ENCODE measurements around the gene ROBO1.

ROBO1 gene

GRCh38 chr3:79085171-79085570 lies 682.6 kb downstream of the ROBO1 start:
- no peaks in the 10 kb centered on the region for H3K36me3 ChIP-seq (ENCODE audit: control insufficient read depth, insufficient read depth, low read length)
- H3K27me3 ChIP-seq (ENCODE audit: control insufficient read depth, insufficient read depth, low read length), result no peaks in the 10 kb centered on the region
- peaks cover 18% of the 10 kb centered on the region for H3K4me1 ChIP-seq (ENCODE audit: control insufficient read depth, insufficient read depth, low read length)
- no peaks in the 10 kb centered on the region for H3K9me3 ChIP-seq (ENCODE audit: control insufficient read depth, insufficient read depth, low read length)
- H3K27ac ChIP-seq (ENCODE audit: low read depth, low read length), result no peak overlapping the region
- no peak overlapping the region for H3K4me3 ChIP-seq (ENCODE audit: low read depth, low read length)
- no peak overlapping the region for H3K9ac ChIP-seq (ENCODE audit: low read depth, low read length)

- Histone ChIP-seq H3K4me1 (ENCODE audit: control insufficient read depth, insufficient read depth, low read length) (no peaks in the 10 kb centered on the region), H3K36me3 (ENCODE audit: control insufficient read depth, insufficient read depth, low read length) (no peaks in the 10 kb centered on the region), H3K27ac (ENCODE audit: low read depth, low read length) (no peak overlapping the region)
These were observed 686.5 kb downstream of the ROBO1 start for GRCh38 chr3:79081335-79081734.

DNA sequence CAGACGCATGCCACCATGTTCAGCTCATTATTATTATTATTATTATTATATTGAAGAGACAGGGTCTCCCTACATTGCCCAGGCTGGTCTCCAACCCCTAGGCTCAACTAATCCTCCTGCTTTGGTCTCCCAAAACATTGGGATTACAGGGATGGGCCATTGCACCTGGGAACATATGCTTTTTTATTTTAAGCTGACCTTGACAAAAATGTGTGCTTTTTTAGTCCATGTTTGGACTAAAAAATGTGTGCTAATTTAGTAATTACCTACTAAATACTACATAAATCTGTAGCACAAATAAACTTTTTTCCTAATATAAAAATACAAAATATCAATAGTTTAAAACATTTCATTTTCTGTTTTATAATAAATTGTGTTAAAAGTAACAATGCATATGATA lies 693.2 kb downstream of the ROBO1 start:
- no peak overlapping the region for H3K27ac ChIP-seq (ENCODE audit: low read depth, low read length)
- H3K27me3 ChIP-seq (ENCODE audit: control insufficient read depth, insufficient read depth, low read length), result no peaks in the 10 kb centered on the region
- H3K4me1 ChIP-seq (ENCODE audit: control insufficient read depth, insufficient read depth, low read length), result no peaks in the 10 kb centered on the region
- no peaks in the 10 kb centered on the region for H3K9me3 ChIP-seq (ENCODE audit: control insufficient read depth, insufficient read depth, low read length)
- no peaks in the 10 kb centered on the region for H3K36me3 ChIP-seq (ENCODE audit: control insufficient read depth, insufficient read depth, low read length)
- no peak overlapping the region for H3K4me3 ChIP-seq (ENCODE audit: low read depth, low read length)
- no peak overlapping the region for H3K9ac ChIP-seq (ENCODE audit: low read depth, low read length)

More at GRCh38 chr3:79081335-79081734, 686.5 kb downstream of the ROBO1 start:
- no peaks in the 10 kb centered on the region for H3K9me3 ChIP-seq (ENCODE audit: control insufficient read depth, insufficient read depth, low read length)
- no peak overlapping the region for H3K4me3 ChIP-seq (ENCODE audit: low read depth, low read length)
- H3K9ac ChIP-seq (ENCODE audit: low read depth, low read length), result no peak overlapping the region
- no peaks in the 10 kb centered on the region for H3K27me3 ChIP-seq (ENCODE audit: control insufficient read depth, insufficient read depth, low read length)

DNA sequence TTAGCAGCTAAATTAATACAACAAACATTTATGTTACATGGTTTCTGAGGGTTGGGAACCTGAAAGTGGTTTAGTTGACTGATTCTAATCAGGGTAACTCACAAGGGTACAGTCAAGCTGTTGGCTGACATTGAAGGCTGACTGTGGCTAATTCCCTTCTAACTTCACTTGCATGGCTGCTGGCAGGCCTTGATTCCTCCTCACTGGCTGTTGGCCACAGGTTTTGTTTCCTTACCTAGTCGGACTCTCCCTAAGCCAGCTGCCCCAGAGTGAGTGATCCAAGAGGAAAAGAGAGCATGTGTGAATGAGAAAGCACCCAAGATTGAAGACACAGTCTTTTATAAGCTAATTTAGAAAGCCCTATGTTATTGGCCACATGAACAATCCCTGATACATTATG lies 700.1 kb downstream of the ROBO1 start:
- no peak overlapping the region for H3K9ac ChIP-seq (ENCODE audit: low read depth, low read length)
- H3K36me3 ChIP-seq (ENCODE audit: control insufficient read depth, insufficient read depth, low read length), result no peaks in the 10 kb centered on the region
- no peaks in the 10 kb centered on the region for H3K27me3 ChIP-seq (ENCODE audit: control insufficient read depth, insufficient read depth, low read length)
- H3K4me1 ChIP-seq (ENCODE audit: control insufficient read depth, insufficient read depth, low read length), result peaks cover 34% of the 10 kb centered on the region
- H3K27ac ChIP-seq (ENCODE audit: low read depth, low read length), result no peak overlapping the region
- no peak overlapping the region for H3K4me3 ChIP-seq (ENCODE audit: low read depth, low read length)
- H3K9me3 ChIP-seq (ENCODE audit: control insufficient read depth, insufficient read depth, low read length), result no peaks in the 10 kb centered on the region

- H3K27ac ChIP-seq (ENCODE audit: low read depth, low read length), result no peak overlapping the region
- H3K4me3 ChIP-seq (ENCODE audit: low read depth, low read length), result no peak overlapping the region
- no peak overlapping the region for H3K9ac ChIP-seq (ENCODE audit: low read depth, low read length)
- H3K9me3 ChIP-seq (ENCODE audit: control insufficient read depth, insufficient read depth, low read length), result no peaks in the 10 kb centered on the region
- H3K36me3 ChIP-seq (ENCODE audit: control insufficient read depth, insufficient read depth, low read length), result no peaks in the 10 kb centered on the region
- no peaks in the 10 kb centered on the region for H3K27me3 ChIP-seq (ENCODE audit: control insufficient read depth, insufficient read depth, low read length)
- peaks cover 34% of the 10 kb centered on the region for H3K4me1 ChIP-seq (ENCODE audit: control insufficient read depth, insufficient read depth, low read length)
These were observed 701.3 kb downstream of the ROBO1 start for GRCh38 chr3:79066481-79066880.

GRCh38 chr3:79063624-79064023 lies 704.2 kb downstream of the ROBO1 start:
- Histone ChIP-seq H3K27me3 (ENCODE audit: control insufficient read depth, insufficient read depth, low read length) (no peaks in the 10 kb centered on the region), H3K36me3 (ENCODE audit: control insufficient read depth, insufficient read depth, low read length) (no peaks in the 10 kb centered on the region), H3K9me3 (ENCODE audit: control insufficient read depth, insufficient read depth, low read length) (no peaks in the 10 kb centered on the region), H3K9ac (ENCODE audit: low read depth, low read length) (no peak overlapping the region), H3K4me1 (ENCODE audit: control insufficient read depth, insufficient read depth, low read length) (peaks cover 31% of the 10 kb centered on the region), H3K27ac (ENCODE audit: low read depth, low read length) (no peak overlapping the region), H3K4me3 (ENCODE audit: low read depth, low read length) (no peak overlapping the region)

DNA sequence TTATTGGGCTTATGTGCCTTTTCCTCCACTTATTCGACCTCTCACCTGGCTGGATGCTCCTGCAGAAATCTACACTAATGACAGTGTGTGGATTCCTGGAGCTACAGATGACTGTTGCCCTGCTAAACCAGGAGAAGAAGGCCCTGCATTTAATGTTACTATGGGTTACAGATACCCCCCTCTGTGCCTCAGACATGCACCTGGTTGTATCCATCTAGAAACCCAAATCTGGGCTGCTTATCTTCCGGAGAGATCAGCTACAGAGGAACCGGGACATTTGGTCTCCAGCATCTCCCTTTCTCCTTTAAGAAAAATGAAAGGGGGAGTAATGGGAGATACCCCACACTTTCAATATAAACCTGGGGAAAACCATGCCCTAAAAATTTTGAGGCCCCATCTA lies 710.0 kb downstream of the ROBO1 start:
- peaks cover 9% of the 10 kb centered on the region for H3K9me3 ChIP-seq (ENCODE audit: control insufficient read depth, insufficient read depth, low read length)
- H3K9ac ChIP-seq (ENCODE audit: low read depth, low read length), result no peak overlapping the region
- H3K36me3 ChIP-seq (ENCODE audit: control insufficient read depth, insufficient read depth, low read length), result no peaks in the 10 kb centered on the region
- H3K27ac ChIP-seq (ENCODE audit: low read depth, low read length), result no peak overlapping the region
- H3K4me3 ChIP-seq (ENCODE audit: low read depth, low read length), result no peak overlapping the region
- H3K4me1 ChIP-seq (ENCODE audit: control insufficient read depth, insufficient read depth, low read length), result no peaks in the 10 kb centered on the region
- H3K27me3 ChIP-seq (ENCODE audit: control insufficient read depth, insufficient read depth, low read length), result no peaks in the 10 kb centered on the region

DNA sequence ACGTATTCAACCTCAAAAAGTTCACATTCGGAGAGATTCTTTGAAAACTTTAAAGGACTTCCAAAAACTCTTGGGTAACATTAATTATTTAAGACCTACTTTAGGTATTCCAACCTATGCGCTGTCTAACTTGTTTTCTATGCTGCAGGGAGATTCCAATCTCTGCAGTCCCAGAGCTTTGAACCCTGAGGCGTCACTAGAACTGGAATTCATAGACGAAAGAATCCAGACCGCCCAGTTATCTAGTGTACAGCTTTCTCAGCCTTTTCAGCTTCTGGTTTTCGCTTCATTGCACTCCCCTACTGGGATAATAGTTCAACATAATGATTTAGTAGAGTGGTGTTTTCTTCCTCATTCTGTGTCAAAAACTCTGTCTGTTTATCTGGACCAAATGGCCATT lies 711.3 kb downstream of the ROBO1 start:
- Histone ChIP-seq H3K27ac (ENCODE audit: low read depth, low read length) (no peak overlapping the region), H3K4me1 (ENCODE audit: control insufficient read depth, insufficient read depth, low read length) (no peaks in the 10 kb centered on the region), H3K27me3 (ENCODE audit: control insufficient read depth, insufficient read depth, low read length) (no peaks in the 10 kb centered on the region), H3K4me3 (ENCODE audit: low read depth, low read length) (no peak overlapping the region), H3K9me3 (ENCODE audit: control insufficient read depth, insufficient read depth, low read length) (peaks cover 11% of the 10 kb centered on the region), H3K36me3 (ENCODE audit: control insufficient read depth, insufficient read depth, low read length) (no peaks in the 10 kb centered on the region), H3K9ac (ENCODE audit: low read depth, low read length) (no peak overlapping the region)

DNA sequence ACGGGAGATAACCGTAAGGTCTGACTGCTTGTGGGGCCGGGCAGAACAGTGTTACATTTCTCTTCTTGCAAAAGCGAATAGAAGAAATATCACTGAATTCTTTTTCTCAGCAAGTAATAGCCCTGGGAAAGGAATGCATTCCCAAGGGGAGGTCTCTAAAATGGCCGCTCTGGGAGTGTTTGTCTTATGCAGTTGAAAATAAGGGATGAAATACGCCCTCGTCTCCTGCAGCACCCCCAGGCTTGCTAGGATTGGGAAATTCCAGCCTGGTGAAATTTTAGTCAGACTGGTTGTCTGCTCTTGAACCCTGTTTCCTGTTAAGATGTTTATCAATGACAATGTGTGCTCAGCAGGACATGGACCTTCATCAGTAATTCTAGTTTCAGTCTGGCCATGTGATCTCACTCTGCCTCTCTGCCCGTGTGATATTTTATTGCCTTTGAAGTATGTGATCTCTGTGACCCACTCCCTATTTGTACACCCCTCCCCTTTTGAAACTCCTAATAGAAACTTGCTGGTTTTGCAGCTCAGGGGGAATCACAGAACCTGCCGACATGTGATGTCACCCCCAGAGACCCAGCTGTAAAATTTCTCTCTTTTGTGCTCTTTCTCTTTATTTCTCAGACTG lies 715.6 kb downstream of the ROBO1 start:
- Histone ChIP-seq H3K4me3 (ENCODE audit: low read depth, low read length) (no peak overlapping the region), H3K36me3 (ENCODE audit: control insufficient read depth, insufficient read depth, low read length) (no peaks in the 10 kb centered on the region), H3K9ac (ENCODE audit: low read depth, low read length) (no peak overlapping the region), H3K27ac (ENCODE audit: low read depth, low read length) (no peak overlapping the region), H3K9me3 (ENCODE audit: control insufficient read depth, insufficient read depth, low read length) (peaks cover 11% of the 10 kb centered on the region), H3K4me1 (ENCODE audit: control insufficient read depth, insufficient read depth, low read length) (no peaks in the 10 kb centered on the region), H3K27me3 (ENCODE audit: control insufficient read depth, insufficient read depth, low read length) (no peaks in the 10 kb centered on the region)

GRCh38 chr3:79047581-79047980 lies 720.2 kb downstream of the ROBO1 start:
- no peaks in the 10 kb centered on the region for H3K36me3 ChIP-seq (ENCODE audit: control insufficient read depth, insufficient read depth, low read length)
- no peak overlapping the region for H3K27ac ChIP-seq (ENCODE audit: low read depth, low read length)
- no peaks in the 10 kb centered on the region for H3K27me3 ChIP-seq (ENCODE audit: control insufficient read depth, insufficient read depth, low read length)
- no peaks in the 10 kb centered on the region for H3K4me1 ChIP-seq (ENCODE audit: control insufficient read depth, insufficient read depth, low read length)
- H3K9me3 ChIP-seq (ENCODE audit: control insufficient read depth, insufficient read depth, low read length), result peaks cover under 1% of the 10 kb centered on the region; the same call in 1 of the 2 replicates
- no peak overlapping the region for H3K9ac ChIP-seq (ENCODE audit: low read depth, low read length)
- no peak overlapping the region for H3K4me3 ChIP-seq (ENCODE audit: low read depth, low read length)

DNA sequence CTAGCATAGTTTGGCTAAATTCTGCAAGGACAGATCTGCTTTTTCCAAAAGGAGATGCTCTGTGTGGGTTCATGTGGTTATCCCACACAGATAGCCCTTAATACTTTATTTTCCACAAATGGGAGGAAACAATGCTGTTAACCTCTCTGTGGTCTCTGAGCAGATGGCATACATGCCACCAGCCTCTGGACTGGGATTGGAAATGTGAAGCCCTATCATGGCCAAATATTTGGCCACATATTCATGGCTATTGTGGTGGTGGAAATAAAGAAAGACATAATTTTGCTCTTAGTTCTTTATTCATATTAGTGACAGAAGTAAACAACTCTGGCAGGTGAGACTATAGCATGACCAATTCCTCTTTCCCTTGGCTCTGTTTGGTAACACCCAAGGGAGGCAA lies 726.2 kb downstream of the ROBO1 start:
- Histone ChIP-seq H3K27me3 (ENCODE audit: control insufficient read depth, insufficient read depth, low read length) (no peaks in the 10 kb centered on the region), H3K9me3 (ENCODE audit: control insufficient read depth, insufficient read depth, low read length) (no peaks in the 10 kb centered on the region), H3K4me3 (ENCODE audit: low read depth, low read length) (no peak overlapping the region), H3K4me1 (ENCODE audit: control insufficient read depth, insufficient read depth, low read length) (no peaks in the 10 kb centered on the region; the same call in 1 of the 2 replicates), H3K9ac (ENCODE audit: low read depth, low read length) (no peak overlapping the region), H3K36me3 (ENCODE audit: control insufficient read depth, insufficient read depth, low read length) (no peaks in the 10 kb centered on the region), H3K27ac (ENCODE audit: low read depth, low read length) (no peak overlapping the region)
